ENCODE results near the gene TMEM87A.

TMEM87A gene

GRCh38 chr15:42171795-42172194 is 101.4 kb downstream of the TMEM87A start:
- Histone ChIP-seq H3K9me3 (ENCODE audit: insufficient read depth, low read length) (no peaks in the 10 kb centered on the region), H3K9ac (ENCODE audit: low read length) (no peak overlapping the region), H3K4me3 (ENCODE audit: insufficient read depth, low read length, poor library complexity, severe bottlenecking) (no peak overlapping the region), H3K27ac (ENCODE audit: low read depth, low read length) (no peak overlapping the region), H4K20me1 (ENCODE audit: low read depth, low read length) (no peaks in the 10 kb centered on the region), H3F3A (ENCODE audit: insufficient read depth) (no peaks in the 10 kb centered on the region), H3K4me2 (ENCODE audit: low read depth, low read length, poor library complexity, severe bottlenecking) (no peak overlapping the region), H3K27me3 (ENCODE audit: low read length) (no peaks in the 10 kb centered on the region), H3K79me2 (ENCODE audit: insufficient read depth, low read length) (no peaks in the 10 kb centered on the region), H2AFZ (ENCODE audit: low read depth, low read length, severe bottlenecking) (no peak overlapping the region), H3K36me3 (ENCODE audit: low read length) (peaks cover 16% of the 10 kb centered on the region; the same call in 1 of the 2 replicates), H3K9me2 (replicated peaks; ENCODE audit: insufficient read depth, low read length) (no peaks in the 10 kb centered on the region)
- no peak for TF ChIP-seq CTCF (IDR thresholded peaks at IDR 0.05; ENCODE audit: insufficient read depth, low read length, poor library complexity, severe bottlenecking)
- no peak for TF ChIP-seq EZH2phosphoT487 (conservative IDR thresholded peaks at IDR 0.05; ENCODE audit: low read length)

- no peak overlapping the region for H3K4me2 ChIP-seq (ENCODE audit: low read depth, low read length, poor library complexity, severe bottlenecking)
- no peak overlapping the region for H3K9ac ChIP-seq (ENCODE audit: low read length)
- H3K27ac ChIP-seq (ENCODE audit: low read depth, low read length), result no peak overlapping the region
- H2AFZ ChIP-seq (ENCODE audit: low read depth, low read length, severe bottlenecking), result no peak overlapping the region
- no peaks in the 10 kb centered on the region for H4K20me1 ChIP-seq (ENCODE audit: low read depth, low read length)
- H3K27me3 ChIP-seq (ENCODE audit: low read length), result no peaks in the 10 kb centered on the region
- H3K9me2 ChIP-seq (replicated peaks; ENCODE audit: insufficient read depth, low read length), result no peaks in the 10 kb centered on the region
- H3K9me3 ChIP-seq (ENCODE audit: insufficient read depth, low read length), result no peaks in the 10 kb centered on the region
- H3F3A ChIP-seq (ENCODE audit: insufficient read depth), result no peaks in the 10 kb centered on the region
- no peak overlapping the region for H3K4me3 ChIP-seq (ENCODE audit: insufficient read depth, low read length, poor library complexity, severe bottlenecking)
- peaks cover 14% of the 10 kb centered on the region; the same call in 1 of the 2 replicates for H3K36me3 ChIP-seq (ENCODE audit: low read length)
- H3K79me2 ChIP-seq (ENCODE audit: insufficient read depth, low read length), result no peaks in the 10 kb centered on the region
- TF ChIP-seq EZH2phosphoT487 (conservative IDR thresholded peaks at IDR 0.05; ENCODE audit: low read length) (no peak), CTCF (IDR thresholded peaks at IDR 0.05; ENCODE audit: insufficient read depth, low read length, poor library complexity, severe bottlenecking) (no peak)
These were observed 102.1 kb downstream of the TMEM87A start for GRCh38 chr15:42171122-42171521.

GRCh38 chr15:42166225-42166940 is 106.8 kb downstream of the TMEM87A start:
- Histone ChIP-seq H3K9ac (ENCODE audit: low read length) (no peak overlapping the region), H3K4me3 (ENCODE audit: insufficient read depth, low read length, poor library complexity, severe bottlenecking) (no peak overlapping the region), H2AFZ (ENCODE audit: low read depth, low read length, severe bottlenecking) (no peak overlapping the region)

More at GRCh38 chr15:42166225-42166940, 106.8 kb downstream of the TMEM87A start:
- no peaks in the 10 kb centered on the region for H4K20me1 ChIP-seq (ENCODE audit: low read depth, low read length)
- no peak for TF ChIP-seq EZH2phosphoT487 (conservative IDR thresholded peaks at IDR 0.05; ENCODE audit: low read length)
- no peak for TF ChIP-seq CTCF (IDR thresholded peaks at IDR 0.05; ENCODE audit: insufficient read depth, low read length, poor library complexity, severe bottlenecking)
- no peaks in the 10 kb centered on the region for H3K9me3 ChIP-seq (ENCODE audit: insufficient read depth, low read length)
- H3K9me2 ChIP-seq (replicated peaks; ENCODE audit: insufficient read depth, low read length), result no peaks in the 10 kb centered on the region
- no peak overlapping the region for H3K27ac ChIP-seq (ENCODE audit: low read depth, low read length)
- no peaks in the 10 kb centered on the region for H3K27me3 ChIP-seq (ENCODE audit: low read length)
- H3K4me2 ChIP-seq (ENCODE audit: low read depth, low read length, poor library complexity, severe bottlenecking), result no peak overlapping the region
- no peaks in the 10 kb centered on the region for H3K79me2 ChIP-seq (ENCODE audit: insufficient read depth, low read length)
- peaks cover 13% of the 10 kb centered on the region; the same call in 1 of the 2 replicates for H3K36me3 ChIP-seq (ENCODE audit: low read length)
- H3F3A ChIP-seq (ENCODE audit: insufficient read depth), result no peaks in the 10 kb centered on the region
